Parathyroid adenoma (tissue), 2 donors: ENCODE measurements around the gene ARHGAP15.

Source experiments
- H2AFZ ChIP-seq: fragments of 300-600 bp; sonication (generic); one replicate; pipeline ENCODE4 v1.7.0; 2017; ENCODE audit warnings: antibody characterized with exemption, mild to moderate bottlenecking
- H3K27ac ChIP-seq: fragments of 300-600 bp; sonication (generic); one replicate; pipeline ENCODE4 v1.7.0; 2017
- H3K27me3 ChIP-seq: fragments of 300-600 bp; sonication (generic); one replicate; pipeline ENCODE4 v1.7.0; 2017; ENCODE audit warnings: low read length; ENCODE audit not compliant: control insufficient read depth, insufficient read depth
- H3K36me3 ChIP-seq: fragments of 300-600 bp; sonication (generic); one replicate; pipeline ENCODE4 v1.7.0; 2017; ENCODE audit warnings: low read length; ENCODE audit not compliant: control insufficient read depth, insufficient read depth
- H3K4me1 ChIP-seq: fragments of 300-600 bp; sonication (generic); one replicate; pipeline ENCODE4 v1.7.0; 2017; ENCODE audit warnings: control low read depth
- H3K4me2 ChIP-seq: fragments of 300-600 bp; sonication (generic); one replicate; pipeline ENCODE4 v1.7.0; 2017; ENCODE audit warnings: low read length
- H3K4me3 ChIP-seq: fragments of 300-600 bp; sonication (generic); one replicate; pipeline ENCODE4 v1.7.0; 2017; ENCODE audit warnings: low read depth, low read length
- H3K79me2 ChIP-seq: fragments of 300-600 bp; sonication (generic); one replicate; pipeline ENCODE4 v1.7.0; 2017; ENCODE audit warnings: control low read depth
- H3K9ac ChIP-seq: fragments of 300-600 bp; sonication (generic); one replicate; pipeline ENCODE4 v1.7.0; 2017; ENCODE audit warnings: mild to moderate bottlenecking
- H3K9me3 ChIP-seq: fragments of 300-600 bp; sonication (generic); one replicate; pipeline ENCODE4 v1.7.0; 2017; ENCODE audit warnings: low read length; ENCODE audit not compliant: control insufficient read depth
- CTCF ChIP-seq: fragments of 300-600 bp; sonication (generic); IDR thresholded peaks from one replicate; pipeline ENCODE4 v1.7.0; 2017; ENCODE audit warnings: antibody characterized with exemption, mild to moderate bottlenecking
- donor health status: primary hyperparathyroidism.

Gene ARHGAP15

GRCh38 chr2:143417428-143417827 lies 288.2 kb downstream of the ARHGAP15 start:
- Histone ChIP-seq H3K4me3 (no peak overlapping the region), H3K4me2 (no peak overlapping the region), H3K4me1 (no peaks in the 10 kb centered on the region), H3K9me3 (no peaks in the 10 kb centered on the region), H3K79me2 (no peaks in the 10 kb centered on the region), H2AFZ (no peak overlapping the region), H3K27me3 (no peaks in the 10 kb centered on the region), H3K9ac (no peak overlapping the region), H3K27ac (no peak overlapping the region), H3K36me3 (no peaks in the 10 kb centered on the region)
- TF ChIP-seq CTCF = no peak

- Histone ChIP-seq H3K36me3 (no peaks in the 10 kb centered on the region), H3K9ac (no peak overlapping the region), H3K9me3 (no peaks in the 10 kb centered on the region), H3K27ac (no peak overlapping the region), H2AFZ (no peak overlapping the region), H3K4me1 (no peaks in the 10 kb centered on the region), H3K79me2 (no peaks in the 10 kb centered on the region), H3K27me3 (no peaks in the 10 kb centered on the region), H3K4me3 (no peak overlapping the region), H3K4me2 (no peak overlapping the region)
- TF ChIP-seq CTCF = no peak
These were observed 291.1 kb downstream of the ARHGAP15 start for GRCh38 chr2:143420313-143420712.

- Histone ChIP-seq H3K9me3 (no peaks in the 10 kb centered on the region), H3K27me3 (no peaks in the 10 kb centered on the region), H3K4me3 (no peak overlapping the region), H3K9ac (no peak overlapping the region), H3K36me3 (no peaks in the 10 kb centered on the region), H3K27ac (no peak overlapping the region), H3K4me1 (no peaks in the 10 kb centered on the region), H2AFZ (no peak overlapping the region), H3K4me2 (no peak overlapping the region), H3K79me2 (no peaks in the 10 kb centered on the region)
- no peak for TF ChIP-seq CTCF
These were observed 293.5 kb downstream of the ARHGAP15 start for GRCh38 chr2:143422681-143423080.

GRCh38 chr2:143425896-143426295 lies 296.7 kb downstream of the ARHGAP15 start:
- H3K4me1 ChIP-seq = no peaks in the 10 kb centered on the region

More at GRCh38 chr2:143425896-143426295, 296.7 kb downstream of the ARHGAP15 start:
- no peak overlapping the region for H2AFZ ChIP-seq
- H3K4me2 ChIP-seq = no peak overlapping the region
- no peak overlapping the region for H3K27ac ChIP-seq
- no peak overlapping the region for H3K4me3 ChIP-seq
- no peaks in the 10 kb centered on the region for H3K9me3 ChIP-seq
- no peak overlapping the region for H3K9ac ChIP-seq
- H3K79me2 ChIP-seq = no peaks in the 10 kb centered on the region
- no peaks in the 10 kb centered on the region for H3K36me3 ChIP-seq
- H3K27me3 ChIP-seq = no peaks in the 10 kb centered on the region
- TF ChIP-seq CTCF = no peak
